PC-9 (cell line): Measurements from ENCODE around the gene DND1.

Experiments
- CTCF ChIP-seq: fragments of 200-600 bp; sonication (generic); conservative IDR thresholded peaks from 2 replicates; pipeline ENCODE4 v1.6.1; 2017; ENCODE audit warnings: mixed run types, antibody characterized with exemption, mild to moderate bottlenecking, moderate library complexity
- EZH2 ChIP-seq: fragments of 200-600 bp; sonication (generic); IDR thresholded peaks from 2 replicates; pipeline ENCODE4 v1.8.0; 2017; ENCODE audit warnings: antibody characterized with exemption, low read depth

GRCh38 chr5:140672455-140673186 lies 755 bp downstream of the DND1 start:
- TF ChIP-seq CTCF (no peak), EZH2 (no peak)
